ENCODE data around the gene CMTR1.

CMTR1 gene

GRCh38 chr6:37480118-37480736 lies 47.2 kb downstream of the CMTR1 start:
- DNase-seq, result no peak

DNA sequence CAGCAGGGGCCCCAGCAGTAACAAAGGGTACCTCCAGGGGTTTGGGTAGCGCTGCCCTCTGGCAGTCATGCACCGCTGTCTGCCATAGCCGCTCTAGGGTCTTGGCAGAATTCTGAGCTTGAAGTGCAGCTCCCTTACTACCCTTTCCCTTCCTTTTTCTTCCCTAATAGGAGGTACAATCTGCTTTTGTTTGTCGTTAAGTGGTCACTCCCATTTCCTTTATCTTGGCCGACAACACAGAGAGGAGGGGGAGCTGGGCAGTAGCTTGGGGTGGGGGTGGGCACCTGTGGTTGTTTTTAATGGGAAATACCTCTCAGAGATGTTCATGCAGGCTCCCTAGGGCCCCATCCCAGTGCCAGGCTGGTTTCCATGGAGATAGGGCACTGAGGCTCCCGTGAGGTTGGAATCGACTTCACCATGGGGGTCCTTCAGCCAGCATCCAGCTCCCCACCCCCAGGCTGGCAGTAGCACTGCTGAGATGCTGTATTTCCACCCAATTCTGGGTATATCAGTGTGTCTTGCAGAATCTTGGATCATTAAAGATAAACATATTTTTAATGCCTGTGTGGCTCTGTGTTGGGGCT lies 48.0 kb downstream of the CMTR1 start:
- DNase-seq, result peak; percentile 77

DNA sequence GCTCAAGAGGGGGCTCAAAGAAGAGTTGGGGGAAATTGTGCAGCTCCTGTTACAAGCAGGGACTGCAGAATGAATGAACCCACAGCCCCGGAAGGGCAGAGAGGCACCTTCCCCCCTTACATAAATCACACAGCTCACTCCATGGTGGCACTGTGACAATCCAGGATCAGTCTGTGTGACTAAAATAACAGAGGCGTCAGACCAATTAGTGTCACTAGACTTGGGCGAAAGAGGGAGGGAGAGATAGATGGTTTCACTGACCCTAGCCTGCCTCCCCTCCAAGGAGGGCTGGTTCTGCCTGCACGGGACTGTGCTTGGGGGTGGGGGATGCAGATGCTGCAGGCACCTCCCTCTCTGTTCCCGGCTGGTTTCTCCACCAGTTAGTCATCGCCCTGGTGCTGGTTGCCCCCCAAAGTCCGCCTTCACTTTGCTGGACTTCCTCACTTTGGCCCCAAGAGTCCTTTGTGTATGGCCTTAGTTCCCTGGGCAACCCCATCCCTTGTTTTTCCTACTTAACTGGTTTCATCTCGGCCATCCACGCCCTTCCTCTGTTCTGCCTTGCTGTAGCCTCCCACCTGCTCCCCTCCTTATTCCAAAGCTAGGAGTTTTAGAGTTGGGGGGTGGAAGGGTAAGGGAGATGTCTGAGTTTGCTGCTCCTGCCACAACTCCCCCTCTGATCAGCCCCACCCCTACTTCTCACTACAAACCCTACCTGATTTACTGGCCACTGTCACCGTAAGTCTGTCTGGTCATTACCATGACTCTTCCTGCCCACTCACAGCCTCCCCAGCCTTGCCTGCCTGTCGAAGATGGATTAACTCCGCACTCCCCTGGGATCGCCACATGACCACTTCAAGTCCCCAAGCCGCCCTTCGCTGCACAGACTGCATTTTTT lies 48.9 kb downstream of the CMTR1 start:
- DNase-seq, result peak; percentile 34

DNA sequence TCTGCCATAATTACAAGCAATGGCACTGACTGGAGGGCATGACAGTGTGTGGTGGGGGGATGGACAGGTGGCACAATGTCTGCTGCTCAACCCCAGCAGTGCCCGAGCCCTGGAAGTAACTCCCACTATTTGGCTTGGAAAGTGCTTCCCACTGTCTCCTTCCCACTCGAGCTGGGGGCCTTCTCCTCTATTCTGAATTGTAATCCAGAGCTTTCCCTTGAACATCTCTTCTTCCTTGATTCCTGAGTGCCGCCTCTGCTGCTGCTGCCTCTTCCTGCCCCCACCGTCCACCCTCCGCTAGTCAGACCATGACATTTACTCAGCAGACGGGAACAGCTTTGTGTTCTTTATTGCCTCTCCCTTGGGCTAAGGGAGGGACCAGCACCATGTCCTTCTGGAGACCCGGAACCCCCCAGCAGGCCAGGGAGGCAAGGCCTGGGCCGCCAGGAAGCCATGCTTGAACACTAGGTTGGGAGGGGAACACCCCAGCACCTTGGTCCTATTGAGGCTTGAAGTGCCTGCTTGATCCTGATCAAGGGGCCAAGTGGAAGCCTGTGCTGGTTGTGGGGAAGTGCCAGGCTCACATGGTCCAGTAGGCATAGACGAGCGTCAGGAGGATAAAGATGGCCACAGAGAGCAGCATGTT lies 49.7 kb downstream of the CMTR1 start:
- no peak for DNase-seq

- no peak for DNase-seq
These were observed 50.4 kb downstream of the CMTR1 start for GRCh38 chr6:37483252-37483901.

DNA sequence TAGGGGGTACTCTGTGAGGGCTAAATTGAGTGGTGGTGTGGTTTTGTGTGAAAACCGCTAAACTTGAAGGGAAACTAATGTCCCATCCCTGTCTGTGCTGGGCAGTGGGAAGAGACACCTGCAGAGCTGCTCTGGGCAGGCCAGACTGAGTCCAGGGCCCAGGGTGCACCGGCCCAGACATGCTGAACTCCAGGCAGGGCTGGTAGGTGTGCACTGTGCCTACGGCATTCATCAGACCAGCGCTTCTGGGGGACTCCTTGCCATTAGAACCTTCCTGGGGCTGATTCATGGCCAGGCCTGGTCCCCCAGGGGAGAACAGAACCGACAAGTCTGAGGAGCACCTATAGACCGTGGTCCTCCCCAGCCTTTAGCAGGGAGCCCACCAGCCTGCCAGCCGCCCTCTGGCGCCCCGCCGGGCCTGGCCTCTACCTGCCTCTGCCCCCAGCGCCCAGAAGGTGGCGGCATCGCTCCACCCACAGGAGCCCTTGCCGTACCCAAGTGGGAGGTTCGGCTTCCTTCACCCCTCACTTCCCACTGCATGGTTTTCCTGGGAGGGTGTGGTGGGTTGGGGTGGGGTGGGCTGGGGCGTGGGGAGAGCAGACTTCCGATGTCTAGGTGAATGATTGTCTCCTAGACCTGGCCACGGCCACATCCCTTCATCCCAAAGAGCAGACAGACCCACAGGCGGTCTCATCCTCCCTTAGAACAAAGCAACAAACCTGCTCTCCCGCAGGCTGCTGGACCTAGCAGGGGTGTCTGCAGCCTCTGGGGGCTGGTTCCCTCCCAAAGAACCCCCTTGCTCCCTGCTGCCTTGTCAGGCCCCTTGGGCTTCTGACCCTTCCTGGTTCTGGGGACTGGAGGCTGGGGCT lies 51.1 kb downstream of the CMTR1 start:
- peak; percentile 36 for DNase-seq

GRCh38 chr6:37484786-37485170 lies 51.8 kb downstream of the CMTR1 start:
- DNase-seq, result no peak

DNA sequence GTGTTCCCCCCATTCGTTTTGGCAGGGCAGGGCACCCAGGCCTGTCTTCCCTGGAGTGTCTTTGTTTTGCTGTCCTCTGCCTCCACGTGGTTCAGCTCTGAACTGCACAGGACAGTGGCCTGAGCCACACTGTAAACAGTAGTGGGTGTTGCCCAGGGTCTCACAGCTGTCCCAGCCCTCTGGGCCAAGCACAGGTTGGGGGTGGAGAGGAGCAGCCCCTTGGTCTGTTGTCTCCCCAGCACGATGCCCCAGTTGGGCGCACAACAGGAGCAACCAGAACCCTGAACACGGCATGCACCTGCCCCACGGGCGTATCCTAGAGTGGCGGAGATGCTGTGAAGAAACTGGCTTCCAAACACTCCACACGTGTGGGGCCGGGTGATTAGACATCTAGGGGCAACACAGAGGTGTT lies 52.3 kb downstream of the CMTR1 start:
- DNase-seq, result no peak

GRCh38 chr6:37486121-37486839 lies 53.3 kb downstream of the CMTR1 start:
- no peak for DNase-seq

DNA sequence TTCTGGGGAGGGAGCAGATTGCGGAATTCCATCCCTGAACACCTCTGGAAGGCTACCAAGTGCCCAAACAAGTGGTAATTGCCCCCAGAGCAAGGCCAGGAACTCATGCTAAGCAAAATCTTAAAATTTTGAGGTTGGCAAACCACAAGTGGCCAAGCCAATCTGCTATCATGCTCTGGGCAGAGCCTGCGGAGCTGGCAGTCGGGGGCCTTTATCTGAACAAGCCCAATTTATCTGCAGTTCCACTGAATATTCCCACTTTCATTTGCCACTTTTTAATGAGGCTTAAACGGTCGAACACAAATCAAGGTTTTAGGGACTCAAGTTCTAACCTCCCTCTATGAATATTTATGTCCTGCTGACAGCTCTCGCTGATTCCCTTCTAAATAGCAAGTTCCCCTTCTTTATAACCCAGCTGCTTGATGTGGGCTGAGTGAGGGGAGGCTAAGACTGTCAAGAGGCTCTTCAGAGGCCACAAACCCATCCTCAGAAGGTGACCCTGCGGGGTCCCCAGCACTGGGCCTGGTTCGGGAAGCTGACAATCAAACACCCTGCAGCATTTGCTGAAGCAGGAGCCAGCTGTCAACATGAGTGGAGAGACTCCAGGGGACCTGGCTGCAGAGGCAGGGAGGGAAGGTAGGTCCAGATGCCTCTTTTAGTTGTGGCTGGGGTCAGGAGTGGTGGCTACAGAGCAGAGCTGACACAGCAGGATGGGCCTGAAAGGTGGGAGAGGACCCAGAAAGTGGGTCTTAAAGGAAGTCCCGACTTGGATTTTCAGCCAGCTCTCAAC lies 54.8 kb downstream of the CMTR1 start:
- DNase-seq, result no peak

DNA sequence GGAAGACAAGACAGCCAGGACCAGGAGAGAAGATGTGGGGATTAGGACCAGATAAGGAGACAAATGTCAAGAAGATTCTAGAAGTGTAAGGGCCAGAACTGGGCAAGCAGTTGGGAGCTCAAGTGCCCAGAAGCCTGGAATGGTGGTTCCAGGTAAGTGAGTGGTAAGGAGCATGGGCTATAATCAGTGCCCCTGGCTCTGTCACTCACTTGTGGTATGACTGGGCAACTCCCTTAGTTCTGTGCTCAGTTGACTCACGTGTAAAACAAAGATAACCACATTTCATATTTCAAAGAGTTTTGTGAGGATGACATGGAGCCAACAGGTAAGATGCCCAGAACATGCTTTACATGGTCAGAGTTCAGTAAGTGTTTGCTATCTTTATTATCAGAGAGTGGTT lies 55.5 kb downstream of the CMTR1 start:
- DNase-seq, result no peak

DNA sequence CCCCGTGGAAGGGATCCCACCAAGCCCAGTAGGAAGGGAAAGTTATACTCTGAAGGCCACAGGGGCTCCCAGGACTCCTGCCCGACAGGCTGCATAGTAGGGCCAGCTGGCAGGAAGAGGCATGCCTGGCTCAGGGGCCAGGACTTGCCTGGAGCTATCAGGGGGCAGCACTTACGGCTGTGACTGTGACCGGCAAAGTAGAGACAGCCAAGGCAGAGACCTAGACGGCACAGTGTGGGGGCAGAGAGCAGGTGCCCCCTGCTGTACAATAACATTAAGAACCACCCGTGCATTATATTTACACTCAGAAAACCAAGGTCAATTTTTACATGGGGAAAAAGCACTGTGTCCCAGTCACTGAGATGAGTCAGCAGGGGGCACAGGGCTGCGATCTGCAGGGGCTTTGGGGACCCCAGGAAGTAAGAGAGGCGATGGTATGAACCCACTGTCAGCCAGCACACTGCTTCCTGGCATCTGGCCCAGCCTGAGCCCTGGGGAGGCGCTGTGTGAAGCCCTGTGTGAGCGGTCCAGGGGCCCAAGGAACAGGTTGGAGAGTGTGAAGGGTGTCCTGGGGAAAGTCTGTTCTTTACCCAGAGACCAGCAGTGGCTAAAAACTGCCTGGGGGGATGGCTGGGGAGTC lies 56.8 kb downstream of the CMTR1 start:
- no peak for DNase-seq

DNA sequence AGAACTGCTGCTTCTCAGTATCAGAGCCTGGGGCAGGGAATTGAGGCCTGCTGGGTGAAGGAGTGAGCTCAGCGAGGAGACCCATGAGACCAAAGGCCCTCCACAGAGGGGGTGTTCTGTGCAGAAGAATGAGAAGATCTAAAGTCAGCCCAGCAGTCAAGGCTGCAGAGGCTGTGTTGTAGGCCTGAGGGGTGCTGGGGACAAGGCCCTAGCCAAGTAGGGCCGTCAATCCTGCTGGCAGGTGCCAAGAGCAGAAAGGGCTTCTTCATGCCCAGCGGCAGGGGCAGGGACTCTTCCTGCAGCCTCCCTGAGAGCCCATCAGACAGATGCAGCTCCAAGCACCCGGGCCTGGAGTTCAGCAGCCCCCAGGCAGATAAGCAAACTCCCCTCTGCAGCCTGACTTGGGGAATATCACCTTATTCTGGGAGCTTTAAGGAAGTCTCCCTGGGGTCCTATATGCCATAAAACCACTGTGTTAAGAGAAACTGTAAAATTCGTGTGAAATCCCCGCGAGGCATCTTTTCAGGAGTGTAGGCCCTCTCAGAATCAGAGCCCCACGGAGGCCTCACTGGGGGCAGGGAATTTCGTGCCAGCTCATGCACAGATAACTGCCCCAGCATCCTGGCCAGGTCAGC lies 57.6 kb downstream of the CMTR1 start:
- DNase-seq, result no peak

DNA sequence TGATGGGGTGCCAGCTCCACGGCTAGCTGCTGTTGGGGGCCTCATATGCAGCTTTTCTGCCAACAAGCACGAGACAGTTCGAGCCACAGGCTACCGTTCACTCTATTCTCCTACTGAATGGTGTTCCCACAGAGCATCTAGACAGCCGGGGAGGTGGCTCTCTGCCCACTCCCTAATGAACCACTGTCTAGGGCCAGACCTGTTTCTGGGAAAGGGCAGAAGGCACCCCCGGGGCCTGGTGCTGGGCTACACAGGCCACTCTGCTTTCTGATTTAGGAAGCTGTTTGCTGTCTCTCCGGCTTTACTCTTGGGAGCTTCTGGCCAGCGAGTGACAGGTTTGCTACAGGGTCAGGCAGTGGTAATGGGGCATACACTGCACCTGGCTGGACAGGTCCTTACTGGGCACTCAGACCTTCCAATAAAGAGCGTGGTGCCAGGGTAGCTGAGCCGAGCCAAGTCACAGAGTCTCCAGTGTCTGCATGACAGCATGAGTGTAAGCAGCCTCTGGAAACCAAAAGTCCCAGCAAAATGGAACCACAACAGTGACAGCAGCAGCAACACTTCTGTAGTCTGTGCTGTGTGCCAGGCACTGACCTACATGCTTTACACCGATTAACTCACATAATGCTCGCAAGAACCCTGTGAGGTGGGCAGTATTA lies 58.3 kb downstream of the CMTR1 start:
- no peak for DNase-seq

- DNase-seq, result no peak
These were observed 58.8 kb downstream of the CMTR1 start for GRCh38 chr6:37491830-37492208.

DNA sequence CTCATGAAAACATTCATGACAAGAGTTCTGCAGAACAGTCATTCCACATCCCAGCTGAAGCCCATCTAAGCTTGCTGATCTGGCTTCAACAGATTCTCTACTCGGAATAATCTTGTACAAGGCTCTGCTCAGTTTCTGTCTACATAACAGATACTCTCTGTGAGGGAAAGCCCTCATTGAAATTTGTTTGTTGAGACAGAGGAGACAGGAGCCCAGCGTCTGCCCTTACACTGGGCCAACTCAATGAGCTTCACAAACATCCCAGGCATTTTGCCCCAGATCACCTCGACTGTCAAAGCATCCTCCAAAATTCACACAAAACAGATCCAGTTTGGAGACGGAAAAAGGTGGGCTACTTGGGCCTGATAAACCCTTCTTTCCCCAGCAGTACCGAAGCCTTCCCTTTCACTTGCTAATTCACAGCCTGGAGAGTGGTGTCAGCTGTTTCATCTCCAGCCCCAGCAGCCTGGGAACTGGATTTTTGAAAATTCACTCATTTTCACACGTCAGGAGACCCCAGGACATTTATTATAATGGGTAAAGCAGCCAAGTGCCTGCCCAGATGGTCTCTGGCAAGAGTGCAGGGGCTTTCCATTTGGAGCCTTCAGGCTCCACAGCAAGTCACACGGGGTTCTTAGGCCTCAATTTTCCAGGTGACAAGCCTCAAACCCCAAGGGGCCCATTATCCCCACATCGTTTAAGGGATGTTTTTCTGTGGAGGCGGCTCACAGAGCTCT lies 59.4 kb downstream of the CMTR1 start:
- DNase-seq, result no peak

DNA sequence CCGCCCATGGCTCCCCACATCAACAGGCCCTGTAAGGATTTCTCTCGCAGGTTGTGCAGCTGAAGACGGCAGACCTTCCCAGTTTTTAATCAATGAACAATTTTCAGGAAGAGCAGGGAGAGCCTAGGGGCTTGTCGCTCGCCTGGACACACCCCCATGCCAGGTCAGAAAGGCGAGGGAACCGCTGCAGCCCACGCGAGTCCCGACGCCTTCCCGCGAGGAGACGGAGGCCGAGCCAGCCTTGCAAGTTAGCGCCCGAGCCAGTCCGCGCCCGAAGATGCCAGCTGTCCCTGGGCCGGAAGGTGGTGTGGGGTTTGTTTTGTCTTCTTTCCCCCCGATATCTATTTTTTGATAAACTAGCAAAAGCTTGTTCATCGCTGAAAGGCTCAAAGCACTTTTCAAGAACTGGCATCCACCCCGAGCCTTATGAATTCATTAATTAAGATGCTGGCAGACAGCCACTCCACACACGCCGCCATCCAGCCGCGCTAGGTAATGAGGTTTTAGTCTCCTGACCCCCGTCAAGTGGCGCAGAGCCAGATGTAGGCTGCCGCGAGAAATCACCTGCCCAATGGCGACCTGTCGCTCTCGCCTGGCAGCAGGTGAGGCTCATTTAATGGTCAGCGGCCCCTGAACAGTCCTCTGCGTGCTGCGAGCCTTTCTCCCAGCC lies 60.1 kb downstream of the CMTR1 start:
- peak; percentile 96 for DNase-seq

GRCh38 chr6:37493661-37493995 lies 60.6 kb downstream of the CMTR1 start:
- no peak for DNase-seq

Measured in COR-L47 (cell line).